Measurements from ENCODE around the gene LPIN3. TPM values are rescaled to one million over a fixed set of nuclear protein-coding genes. Genes with fewer than 3 reads are reported as not detected.

The LPIN3 gene
- total RNA-seq, 1 experiment from 2014 or later: 32.6 TPM

DNA sequence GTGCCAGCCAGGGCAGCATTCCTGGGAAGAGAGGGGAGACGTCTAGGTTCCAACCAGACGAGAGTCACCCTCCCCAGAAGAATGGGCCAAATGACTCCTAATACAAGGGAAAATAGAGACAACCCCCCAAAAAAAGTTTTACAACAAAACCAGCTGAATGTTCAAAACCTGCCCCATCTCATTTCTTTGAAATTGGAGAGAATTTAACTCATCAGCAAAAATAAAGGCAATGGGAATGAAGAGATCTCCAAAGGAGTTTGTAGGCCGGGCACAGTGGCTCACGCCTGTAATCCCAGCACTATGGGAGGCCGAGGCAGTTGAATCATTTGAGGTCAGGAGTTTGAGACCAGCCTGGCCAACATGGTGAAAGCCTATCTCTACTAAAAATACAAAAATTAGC lies 35.7 kb downstream of the LPIN3 start:
- intact Hi-C loops (cut with micrococcal nuclease; ENCODE audit: unreplicated experiment): no loop called here
- H3K4me3 ChIP-seq (ENCODE audit: low read depth, low read length): no peak overlapping the region
- no TSS peak for BruUV-seq (replicated peaks)
- TF ChIP-seq, protein P1, sequence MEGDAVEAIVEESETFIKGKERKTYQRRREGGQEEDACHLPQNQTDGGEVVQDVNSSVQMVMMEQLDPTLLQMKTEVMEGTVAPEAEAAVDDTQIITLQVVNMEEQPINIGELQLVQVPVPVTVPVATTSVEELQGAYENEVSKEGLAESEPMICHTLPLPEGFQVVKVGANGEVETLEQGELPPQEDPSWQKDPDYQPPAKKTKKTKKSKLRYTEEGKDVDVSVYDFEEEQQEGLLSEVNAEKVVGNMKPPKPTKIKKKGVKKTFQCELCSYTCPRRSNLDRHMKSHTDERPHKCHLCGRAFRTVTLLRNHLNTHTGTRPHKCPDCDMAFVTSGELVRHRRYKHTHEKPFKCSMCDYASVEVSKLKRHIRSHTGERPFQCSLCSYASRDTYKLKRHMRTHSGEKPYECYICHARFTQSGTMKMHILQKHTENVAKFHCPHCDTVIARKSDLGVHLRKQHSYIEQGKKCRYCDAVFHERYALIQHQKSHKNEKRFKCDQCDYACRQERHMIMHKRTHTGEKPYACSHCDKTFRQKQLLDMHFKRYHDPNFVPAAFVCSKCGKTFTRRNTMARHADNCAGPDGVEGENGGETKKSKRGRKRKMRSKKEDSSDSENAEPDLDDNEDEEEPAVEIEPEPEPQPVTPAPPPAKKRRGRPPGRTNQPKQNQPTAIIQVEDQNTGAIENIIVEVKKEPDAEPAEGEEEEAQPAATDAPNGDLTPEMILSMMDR (IDR thresholded peaks at IDR 0.05; ENCODE audit: insufficient read depth in 1 of 2, low read depth in 1 of 2, low read length in 1 of 2, severe bottlenecking in 1 of 2, unreplicated experiment in 1 of 2): no peak
- H3K27me3 Mint-ChIP-seq (ENCODE audit: insufficient read depth, unreplicated experiment): peaks cover 27% of the 10 kb centered on the region
- H3K27me3 ChIP-seq (replicated peaks; ENCODE audit: control insufficient read depth, insufficient read depth, low read length): no peaks in the 10 kb centered on the region; the same call in 1 of the 2 replicates
- no peak for DNase-seq
- ChIA-PET CTCF (interaction anchor here (1.8 kb wide), 1 partner anchor 23 kb away, joined by 5 read pairs; no protein-coding TSS in a partner anchor), POLR2A (no interaction called here)
- H3K9me3 Mint-ChIP-seq (ENCODE audit: unreplicated experiment): peaks cover 2% of the 10 kb centered on the region
- H3K4me1 ChIP-seq: no peaks in the 10 kb centered on the region
- peaks cover under 1% of the 10 kb centered on the region for H3K36me3 Mint-ChIP-seq (ENCODE audit: insufficient read depth, unreplicated experiment)
- no peak overlapping the region for H3K27ac Mint-ChIP-seq (ENCODE audit: unreplicated experiment)
- no peak overlapping the region for H3K4me3 Mint-ChIP-seq (ENCODE audit: unreplicated experiment)
- H3K4me1 Mint-ChIP-seq (ENCODE audit: low read depth, unreplicated experiment): peaks cover 15% of the 10 kb centered on the region
- H3K9me3 ChIP-seq: peaks cover 3% of the 10 kb centered on the region; the same call in 1 of the 2 replicates
- H3K36me3 ChIP-seq (ENCODE audit: control insufficient read depth, insufficient read depth, low read length): no peaks in the 10 kb centered on the region

- Mint-ChIP-seq H3K4me3 (ENCODE audit: unreplicated experiment) (no peak overlapping the region), H3K9me3 (ENCODE audit: unreplicated experiment) (no peaks in the 10 kb centered on the region), H3K27me3 (ENCODE audit: insufficient read depth, unreplicated experiment) (peaks cover 27% of the 10 kb centered on the region), H3K4me1 (ENCODE audit: low read depth, unreplicated experiment) (peaks cover 15% of the 10 kb centered on the region), H3K27ac (ENCODE audit: unreplicated experiment) (no peak overlapping the region), H3K36me3 (ENCODE audit: insufficient read depth, unreplicated experiment) (no peaks in the 10 kb centered on the region)
- H3K36me3 ChIP-seq (ENCODE audit: control insufficient read depth, insufficient read depth, low read length): no peaks in the 10 kb centered on the region
- no peak for DNase-seq
- intact Hi-C loops (cut with micrococcal nuclease; ENCODE audit: unreplicated experiment): no loop called here
- ChIA-PET POLR2A (no interaction called here), CTCF (interaction anchor here (1.8 kb wide), 1 partner anchor 24 kb away, joined by 5 read pairs; no protein-coding TSS in a partner anchor)
- no peaks in the 10 kb centered on the region; the same call in 1 of the 2 replicates for H3K27me3 ChIP-seq (replicated peaks; ENCODE audit: control insufficient read depth, insufficient read depth, low read length)
- H3K9me3 ChIP-seq: no peaks in the 10 kb centered on the region; the same call in 1 of the 2 replicates
- no TSS peak for BruUV-seq (replicated peaks)
- no peak overlapping the region for H3K4me3 ChIP-seq (ENCODE audit: low read depth, low read length)
- TF ChIP-seq, protein P1 (IDR thresholded peaks at IDR 0.05; ENCODE audit: insufficient read depth in 1 of 2, low read depth in 1 of 2, low read length in 1 of 2, severe bottlenecking in 1 of 2, unreplicated experiment in 1 of 2): no peak
- no peaks in the 10 kb centered on the region for H3K4me1 ChIP-seq
Observed at GRCh38 chr20:41377275-41377674, 36.7 kb downstream of the LPIN3 start.

GRCh38 chr20:41379551-41379950 lies 38.9 kb downstream of the LPIN3 start:
- no peak overlapping the region for H3K4me3 ChIP-seq (ENCODE audit: low read depth, low read length)
- Mint-ChIP-seq H3K27ac (ENCODE audit: unreplicated experiment) (no peak overlapping the region), H3K4me1 (ENCODE audit: low read depth, unreplicated experiment) (peaks cover 15% of the 10 kb centered on the region), H3K27me3 (ENCODE audit: insufficient read depth, unreplicated experiment) (peaks cover 27% of the 10 kb centered on the region), H3K4me3 (ENCODE audit: unreplicated experiment) (no peak overlapping the region), H3K9me3 (ENCODE audit: unreplicated experiment) (no peaks in the 10 kb centered on the region), H3K36me3 (ENCODE audit: insufficient read depth, unreplicated experiment) (no peaks in the 10 kb centered on the region)
- H3K9me3 ChIP-seq: no peaks in the 10 kb centered on the region
- H3K4me1 ChIP-seq: no peaks in the 10 kb centered on the region
- ChIA-PET CTCF (no interaction called here), POLR2A (interaction anchor here (0.6 kb wide), 1 partner anchor 16 kb away, joined by 3 read pairs; no protein-coding TSS in a partner anchor)
- H3K36me3 ChIP-seq (ENCODE audit: control insufficient read depth, insufficient read depth, low read length): no peaks in the 10 kb centered on the region
- BruUV-seq (replicated peaks): no TSS peak
- no peaks in the 10 kb centered on the region; the same call in 1 of the 2 replicates for H3K27me3 ChIP-seq (replicated peaks; ENCODE audit: control insufficient read depth, insufficient read depth, low read length)
- TF ChIP-seq, protein P1 (IDR thresholded peaks at IDR 0.05; ENCODE audit: insufficient read depth in 1 of 2, low read depth in 1 of 2, low read length in 1 of 2, severe bottlenecking in 1 of 2, unreplicated experiment in 1 of 2): no peak
- intact Hi-C loops (cut with micrococcal nuclease; ENCODE audit: unreplicated experiment): no loop called here
- DNase-seq: no peak
